ENCODE results near the gene PAFAH1B1. TPM values are rescaled to one million over a fixed set of nuclear protein-coding genes. Genes with fewer than 3 reads are reported as not detected.

The PAFAH1B1 gene
- total and polyA plus RNA-seq, 10 of the 15 experiments (the other 5 are each of a cell fraction or from before 2014, with no cell fraction given): 28.9 to 107 (median 49.1) TPM

DNA sequence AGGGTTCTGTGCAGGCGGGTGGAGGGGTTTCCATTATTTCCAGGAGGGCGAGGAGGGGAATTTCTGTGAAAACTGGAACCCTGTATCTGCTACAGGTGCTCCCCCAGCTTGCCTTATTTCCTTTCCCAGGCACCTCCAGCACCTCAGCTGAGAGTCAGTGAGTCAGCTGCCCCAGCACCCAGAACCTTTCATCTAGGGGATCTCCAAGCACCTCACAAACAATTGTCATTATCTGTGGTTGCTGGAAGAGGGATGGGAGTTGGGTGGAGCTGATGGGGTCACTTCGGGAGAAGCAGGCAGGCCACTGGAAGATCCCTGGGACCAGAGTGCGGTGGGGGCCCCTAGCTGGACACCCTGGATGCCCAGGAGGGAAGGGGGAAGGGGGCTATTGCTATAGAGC is 128.1 kb downstream of the PAFAH1B1 start:
- TF ChIP-seq STAT3 (IDR thresholded peaks at IDR 0.05; ENCODE audit: low read depth, low read length) (no peak), IKZF1 (conservative IDR thresholded peaks at IDR 0.05) (peak; percentile 38; the same call in 1 of the 2 replicates)
- H2AFZ ChIP-seq (ENCODE audit: control insufficient read depth, low read depth, low read length): no peak overlapping the region
- WGBS (ENCODE audit: insufficient coverage, insufficient replicate concordance, low lambda C conversion rate, missing lambda C conversion rate): 30% methylated on average over 3 of the region's 4 CpGs
- no peak overlapping the region for H3K27ac ChIP-seq (ENCODE audit: control insufficient read depth, insufficient read depth)
- no peak overlapping the region for H3K9ac ChIP-seq (ENCODE audit: control insufficient read depth, insufficient read depth, low read length)
- ATAC-seq (peak; percentile 33; the same call in 1 of the 3 replicates), FAIRE-seq (no peak), DNase-seq (ENCODE audit: low read depth, low spot score) (no peak)
- no peaks in the 10 kb centered on the region for H4K20me1 ChIP-seq (ENCODE audit: control insufficient read depth, insufficient read depth)
- H3K79me2 ChIP-seq (ENCODE audit: control insufficient read depth, insufficient read depth, low read length): no peaks in the 10 kb centered on the region
- ChIA-PET RAD21 (ENCODE audit: unreplicated experiment) (no interaction called here), SMC1A (ENCODE audit: uncharacterized antibody, unreplicated experiment) (interaction anchor here (0.7 kb wide), 2 partner anchors 177 to 296 kb away, joined by 3 read pairs; no protein-coding TSS in a partner anchor), POLR2A (no interaction called here), CTCF (interaction anchor here (0.7 kb wide), 1 partner anchor 287 kb away, joined by 3 read pairs; no protein-coding TSS in a partner anchor)
- in situ Hi-C loops (cut with MboI) (no loop called here), intact Hi-C loops (cut with micrococcal nuclease; ENCODE audit: unreplicated experiment) (no loop called here)
- no TSS peak for BruUV-seq (replicated peaks)
- H3K36me3 ChIP-seq (ENCODE audit: control insufficient read depth in 2 of 2, insufficient read depth in 2 of 2, low read length in 1 of 2): no peaks in the 10 kb centered on the region
- no peaks in the 10 kb centered on the region; the same call in none of the 2 replicates for H3K4me1 ChIP-seq (ENCODE audit: control insufficient read depth, insufficient read depth, low read length)
- no peak overlapping the region for H3K4me3 ChIP-seq
- no peak overlapping the region for H3K4me2 ChIP-seq (ENCODE audit: control insufficient read depth, insufficient read depth)
- H3K9me3 ChIP-seq (replicated peaks; ENCODE audit: control insufficient read depth, insufficient read depth, low read length): no peaks in the 10 kb centered on the region
- H3K27me3 ChIP-seq (replicated peaks in 1 of 2; ENCODE audit: control insufficient read depth in 2 of 2, insufficient read depth in 2 of 2, low read length in 1 of 2): peaks cover 0 to 3% of the 10 kb centered on the region in 2 experiments; a peak in 3 of 4 replicates

DNA sequence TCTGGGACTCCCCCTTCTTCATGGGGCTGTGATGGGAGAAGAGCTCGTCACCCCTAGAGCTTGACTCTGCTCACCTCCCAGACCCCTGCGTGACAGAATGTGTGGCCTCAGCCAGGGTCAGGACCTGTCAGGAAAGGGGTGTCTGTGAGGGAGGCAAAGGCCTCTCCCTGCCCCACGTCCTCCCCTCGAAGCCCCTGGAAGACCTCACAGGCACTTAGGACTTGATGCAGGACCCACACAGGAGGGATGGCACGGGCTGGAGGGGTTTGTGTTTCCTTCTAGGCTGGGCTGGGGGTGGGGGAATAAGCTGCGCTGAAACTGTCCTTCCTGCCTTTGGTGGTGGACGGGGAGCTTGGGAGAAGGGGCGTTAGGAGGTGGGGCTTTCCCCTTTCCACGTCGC is 129.2 kb downstream of the PAFAH1B1 start:
- ChIA-PET RAD21 (ENCODE audit: unreplicated experiment) (no interaction called here), CTCF (no interaction called here), POLR2A (no interaction called here), SMC1A (ENCODE audit: uncharacterized antibody, unreplicated experiment) (no interaction called here)
- BruUV-seq (replicated peaks): no TSS peak
- no peak for DNase-seq (ENCODE audit: low read depth, low spot score)
- no peak overlapping the region for H3K4me3 ChIP-seq
- H3K27ac ChIP-seq (ENCODE audit: control insufficient read depth, insufficient read depth): no peak overlapping the region
- no peak overlapping the region for H3K9ac ChIP-seq (ENCODE audit: control insufficient read depth, insufficient read depth, low read length)
- WGBS (ENCODE audit: insufficient coverage, insufficient replicate concordance, low lambda C conversion rate, missing lambda C conversion rate): 16% methylated on average over 10 of the region's 10 CpGs
- in situ Hi-C loops (cut with MboI): no loop called here
- no peaks in the 10 kb centered on the region for H3K9me3 ChIP-seq (replicated peaks; ENCODE audit: control insufficient read depth, insufficient read depth, low read length)
- H3K4me1 ChIP-seq (ENCODE audit: control insufficient read depth, insufficient read depth, low read length): no peaks in the 10 kb centered on the region; the same call in none of the 2 replicates
- no peak for ATAC-seq
- no peak overlapping the region for H2AFZ ChIP-seq (ENCODE audit: control insufficient read depth, low read depth, low read length)
- no peaks in the 10 kb centered on the region for H3K36me3 ChIP-seq (ENCODE audit: control insufficient read depth in 2 of 2, insufficient read depth in 2 of 2, low read length in 1 of 2)
- H3K4me2 ChIP-seq (ENCODE audit: control insufficient read depth, insufficient read depth): no peak overlapping the region
- no peaks in the 10 kb centered on the region for H3K79me2 ChIP-seq (ENCODE audit: control insufficient read depth, insufficient read depth, low read length)
- H4K20me1 ChIP-seq (ENCODE audit: control insufficient read depth, insufficient read depth): no peaks in the 10 kb centered on the region
- peaks cover 0 to 3% of the 10 kb centered on the region in 2 experiments; a peak in 3 of 4 replicates for H3K27me3 ChIP-seq (replicated peaks in 1 of 2; ENCODE audit: control insufficient read depth in 2 of 2, insufficient read depth in 2 of 2, low read length in 1 of 2)
- intact Hi-C loops (cut with micrococcal nuclease; ENCODE audit: unreplicated experiment): no loop called here
- FAIRE-seq: no peak
- TF ChIP-seq ZNF217 (IDR thresholded peaks at IDR 0.05) (no peak), E2F4 (IDR thresholded peaks at IDR 0.05; ENCODE audit: low read depth, low read length) (no peak), SPI1 (IDR thresholded peaks at IDR 0.05; ENCODE audit: borderline replicate concordance, insufficient read depth, low read depth, low read length) (no peak), GATAD2B (conservative IDR thresholded peaks at IDR 0.05; ENCODE audit: low read depth) (no peak), CHD2 (IDR thresholded peaks at IDR 0.05; ENCODE audit: borderline replicate concordance, low read depth, low read length) (no peak), ZBTB4 (CRISPR knock-in tag; IDR thresholded peaks at IDR 0.05) (no peak), FOS (IDR thresholded peaks at IDR 0.05; ENCODE audit: borderline replicate concordance, extremely low read depth, insufficient read length) (no peak), MYC (IDR thresholded peaks at IDR 0.05; ENCODE audit: insufficient read depth, insufficient read length, insufficient replicate concordance, low read length, severe bottlenecking) (no peak), IRF4 (IDR thresholded peaks at IDR 0.05; ENCODE audit: low read depth, low read length) (no peak)
- TF ChIP-seq, protein P1, sequence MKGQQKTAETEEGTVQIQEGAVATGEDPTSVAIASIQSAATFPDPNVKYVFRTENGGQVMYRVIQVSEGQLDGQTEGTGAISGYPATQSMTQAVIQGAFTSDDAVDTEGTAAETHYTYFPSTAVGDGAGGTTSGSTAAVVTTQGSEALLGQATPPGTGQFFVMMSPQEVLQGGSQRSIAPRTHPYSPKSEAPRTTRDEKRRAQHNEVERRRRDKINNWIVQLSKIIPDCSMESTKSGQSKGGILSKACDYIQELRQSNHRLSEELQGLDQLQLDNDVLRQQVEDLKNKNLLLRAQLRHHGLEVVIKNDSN (IDR thresholded peaks at IDR 0.05; ENCODE audit: borderline replicate concordance, extremely low read length, insufficient read depth, low read depth, low read length): no peak
